H1 (cell line): ENCODE data around the gene SLC1A2.

Source experiments
- CHD1 ChIP-seq: IDR thresholded peaks from 2 replicates; pipeline ENCODE4 v1.6.1; 2012; ENCODE audit warnings: low read depth, low read length, improper control_type of control experiment
- EZH2 ChIP-seq: fragments of 200-600 bp; sonication (generic); IDR thresholded peaks from 2 replicates; pipeline ENCODE4 v1.7.1; 2012; ENCODE audit warnings: low read depth, mild to moderate bottlenecking, moderate library complexity, low read length, inconsistent platforms; ENCODE audit not compliant: severe bottlenecking
- KDM4A ChIP-seq: IDR thresholded peaks from one replicate; pipeline ENCODE4 v1.7.1; 2012; ENCODE audit warnings: low read depth, mild to moderate bottlenecking, moderate library complexity, low read length, inconsistent platforms; ENCODE audit not compliant: severe bottlenecking
- RAD21 ChIP-seq, 2 experiments: IDR thresholded peaks in 1 of 2; conservative IDR thresholded peaks in 1 of 2; 2 replicates each; pipeline ENCODE4 v1.6.1; 2011; ENCODE audit warnings: low read depth in 2 of 2, low read length in 2 of 2, improper control_type of control experiment in 1 of 2, inconsistent platforms in 1 of 2, mild to moderate bottlenecking in 1 of 2, moderate library complexity in 1 of 2
- SIN3A ChIP-seq, 2 experiments: IDR thresholded peaks in 1 of 2; conservative IDR thresholded peaks in 1 of 2; 2 replicates each; pipeline ENCODE4 v1.6.1; 2011 to 2012; ENCODE audit warnings: low read length in 2 of 2, improper control_type of control experiment in 1 of 2, low read depth in 1 of 2, mild to moderate bottlenecking in 1 of 2
- SP1 ChIP-seq: IDR thresholded peaks from 2 replicates; pipeline ENCODE4 v1.6.1; 2011; ENCODE audit warnings: low read depth, low read length
- TBP ChIP-seq: IDR thresholded peaks from 2 replicates; pipeline ENCODE4 v1.6.1; 2011; ENCODE audit warnings: low read depth, low read length, improper control_type of control experiment

GRCh38 chr11:35391922-35392688 lies 27.3 kb downstream of the SLC1A2 start:
- TF ChIP-seq EZH2: no peak
- TF ChIP-seq SP1: no peak
- no peak for TF ChIP-seq KDM4A
- TF ChIP-seq RAD21 (IDR thresholded peaks at IDR 0.05 in 1 of 2, conservative IDR thresholded peaks at IDR 0.05 in 1 of 2; ENCODE audit: low read depth in 2 of 2, low read length in 2 of 2): peak; percentile 99 to 100
- no peak for TF ChIP-seq TBP
- TF ChIP-seq CHD1: no peak
- no peak for TF ChIP-seq SIN3A (conservative IDR thresholded peaks at IDR 0.05 in 1 of 2, IDR thresholded peaks at IDR 0.05 in 1 of 2; ENCODE audit: low read depth in 1 of 2, low read length in 2 of 2)
